HepG2 (cell line): ENCODE data around the gene EXPH5. TPM values are rescaled to one million over a fixed set of nuclear protein-coding genes. Genes with fewer than 3 reads are reported as not detected.

Source experiments
- ATAC-seq: fragments of 200-7000 bp; cut with Tn5 transposase; 3 replicates; pipeline ENCODE4 v1.9.1; 2020; ENCODE audit warnings: mild to moderate bottlenecking, moderate library complexity
- BruUV-seq: library from RNA; stranded (reverse); fragments of 400-500 nt; replicated peaks from 2 replicates; lab custom pipeline; 2021; lab: Mats Ljungman, UMichigan
- CTCF ChIA-PET: fragments of 300-600 bp; formaldehyde crosslinking; extraction: SDS; loops from one replicate; lab custom pipeline; 2021; ENCODE audit warnings: low total read pairs, inconsistent platforms, low intra/inter-chr PET ratio; lab: Yijun Ruan, JAX
- POLR2A ChIA-PET: fragments of 350-600 bp; sonication (Branson Sonifier 250); formaldehyde crosslinking; loops from one replicate; lab custom pipeline; 2020; ENCODE audit warnings: antibody characterized with exemption, inconsistent platforms; lab: Yijun Ruan, JAX
- DNase-seq: peaks from one replicate; pipeline ENCODE4 v3.0.0-alpha.2; 2015; ENCODE audit warnings: low spot score
- FAIRE-seq: peaks from 3 replicates; lab custom pipeline; 2011; peaks lifted over from hg19 to GRCh38; lab: Jason Lieb, UNC
- H2AFZ ChIP-seq: one replicate; pipeline ENCODE4 v1.6.1; 2011; ENCODE audit warnings: low read length, inconsistent platforms
- H3K27ac ChIP-seq: fragments of 300-600 bp; 3 replicates; pipeline ENCODE4 v1.8.0; 2011; ENCODE audit warnings: mixed run types, mild to moderate bottlenecking, mixed read lengths, low read length, inconsistent platforms; ENCODE audit not compliant: insufficient read depth; ENCODE audit errors: extremely low read length
- H3K27me3 ChIP-seq, 2 experiments: fragments of 200-600 bp in 1 of 2; 2 replicates in 1 of 2; 3 replicates in 1 of 2; pipeline versions ENCODE4 v1.6.0 to v1.8.0; 2011; ENCODE audit warnings: low read length in 2 of 2, mild to moderate bottlenecking in 2 of 2, moderate library complexity in 2 of 2, inconsistent platforms in 1 of 2; ENCODE audit not compliant: insufficient read depth in 2 of 2, control insufficient read depth in 1 of 2
- H3K36me3 ChIP-seq, 2 experiments: fragments of 200-600 bp in 1 of 2; replicated peaks in 1 of 2; 2 replicates in 1 of 2; 3 replicates in 1 of 2; pipeline versions ENCODE4 v1.5.1 to v1.8.0; 2011; ENCODE audit warnings: low read length in 2 of 2, inconsistent platforms in 1 of 2; ENCODE audit not compliant: insufficient read depth in 2 of 2, control insufficient read depth in 1 of 2
- H3K4me1 ChIP-seq: 2 replicates; pipeline ENCODE4 v1.5.1; 2012; ENCODE audit warnings: low read length, inconsistent platforms; ENCODE audit not compliant: insufficient read depth
- H3K4me2 ChIP-seq: 2 replicates; pipeline ENCODE4 v1.6.0; 2011; ENCODE audit warnings: low read depth, low read length, inconsistent platforms
- H3K4me3 ChIP-seq, 3 experiments: fragments of 200-600 bp in 1 of 3; sonication (generic), shearing (Covaris generic) in 1 of 3; replicated peaks in 1 of 3; 2 replicates each; pipeline ENCODE4 v1.5.1; 2011 to 2016; ENCODE audit warnings: low read length in 3 of 3, inconsistent platforms in 2 of 3, low read depth in 2 of 3, mild to moderate bottlenecking in 2 of 3, control low read depth in 1 of 3, mixed read lengths in 1 of 3; ENCODE audit not compliant: insufficient read depth in 1 of 3
- H3K79me2 ChIP-seq: one replicate; pipeline ENCODE4 v1.6.1; 2011; ENCODE audit warnings: low read length, inconsistent platforms; ENCODE audit not compliant: insufficient read depth
- H3K9ac ChIP-seq: 2 replicates; pipeline ENCODE4 v1.6.0; 2011; ENCODE audit warnings: mild to moderate bottlenecking, low read depth, low read length, inconsistent platforms; ENCODE audit not compliant: insufficient read depth
- H3K9me3 ChIP-seq: 2 replicates; pipeline ENCODE4 v1.5.1; 2012; ENCODE audit warnings: mild to moderate bottlenecking, low read length
- H4K20me1 ChIP-seq: 2 replicates; pipeline ENCODE4 v1.6.0; 2011; ENCODE audit warnings: inconsistent platforms, mild to moderate bottlenecking, low read length, moderate library complexity; ENCODE audit not compliant: insufficient read depth
- CENPBD1 ChIP-seq: sonication (generic); formaldehyde crosslinking; IDR thresholded peaks from 2 replicates; pipeline ENCODE4 v1.8.0; 2022; ENCODE audit warnings: missing genetic modification reagents, low read depth, mild to moderate bottlenecking, borderline replicate concordance
- GLI4 ChIP-seq: sonication (generic); formaldehyde crosslinking; IDR thresholded peaks from 2 replicates; pipeline ENCODE4 v1.5.1; 2020; ENCODE audit warnings: missing genetic modification reagents, mild to moderate bottlenecking, moderate library complexity, borderline replicate concordance
- HMG20A ChIP-seq: IDR thresholded peaks from 2 replicates; pipeline ENCODE4 v1.6.1; 2016; ENCODE audit warnings: borderline replicate concordance
- PRDM10 ChIP-seq: sonication (generic); formaldehyde crosslinking; IDR thresholded peaks from 2 replicates; pipeline ENCODE4 v1.4.0; 2020; ENCODE audit warnings: low read depth, missing genetic modification reagents
- PRDM4 ChIP-seq: sonication (generic); formaldehyde crosslinking; IDR thresholded peaks from 2 replicates; pipeline ENCODE4 v1.9.0; 2021; ENCODE audit warnings: missing genetic modification reagents, borderline replicate concordance
- SOX6 ChIP-seq, 2 experiments: fragments of 450-650 bp in 1 of 2; sonication (generic) in 1 of 2; formaldehyde crosslinking in 1 of 2; IDR thresholded peaks; 2 replicates each; pipeline versions ENCODE4 v1.4.0 to v1.6.1; 2017 to 2020; ENCODE audit warnings: antibody characterized with exemption in 1 of 2, mild to moderate bottlenecking in 1 of 2, missing genetic modification reagents in 1 of 2
- TEAD2 ChIP-seq: sonication (generic); formaldehyde crosslinking; IDR thresholded peaks from 2 replicates; pipeline ENCODE4 v1.9.0; 2021; ENCODE audit warnings: missing genetic modification reagents
- ZNF280B ChIP-seq: sonication (generic); formaldehyde crosslinking; IDR thresholded peaks from 2 replicates; pipeline ENCODE4 v1.5.0; 2020; ENCODE audit warnings: missing genetic modification reagents, mild to moderate bottlenecking, borderline replicate concordance
- ZNF512B ChIP-seq: sonication (generic); formaldehyde crosslinking; IDR thresholded peaks from 2 replicates; pipeline ENCODE4 v1.5.1; 2020; ENCODE audit warnings: missing genetic modification reagents, mild to moderate bottlenecking, borderline replicate concordance
- ZNF777 ChIP-seq: sonication (generic); formaldehyde crosslinking; IDR thresholded peaks from 2 replicates; pipeline ENCODE4 v1.4.0; 2020; ENCODE audit warnings: missing genetic modification reagents
- WGBS: methylation state at CpG from one replicate; pipeline ENCODE4 v1.1.6; 2017; ENCODE audit warnings: low lambda C conversion rate; 5-methylcytosine and 5-hydroxymethylcytosine counted together
- in situ Hi-C: cut with HindIII; loops from 2 replicates; pipeline ENCODE4 v1.10.0; 2017; ENCODE audit warnings: low pct_unique_long_range_greater_than_20kb; ENCODE audit not compliant: extremely low pct_ligation_motif_present
- intact Hi-C: fragments of 100-400 bp; cut with micrococcal nuclease; formaldehyde crosslinking; loops from one replicate; pipeline ENCODE4 v1.10.0; 2022; ENCODE audit not compliant: unreplicated experiment
- polyA plus RNA-seq, 8 experiments: library from polyadenylated mRNA; depleted of rRNA in 3 of 8; stranded (reverse) in 7 of 8; unstranded in 1 of 8; fragments of >200 nt; fragmentation: Illumina TruSeq in 4 of 8; extraction: Trizol in 4 of 8; gene quantifications; 2 replicates each; pipeline versions ENCODE4 v1.2.1 to v1.2.3, GENCODE V29; 2011 to 2016; ENCODE audit warnings: low read depth in 4 of 8, missing spikeins in 1 of 8, mixed read lengths in 1 of 8; ENCODE audit not compliant: insufficient read depth in 1 of 8
- total RNA-seq, 5 experiments: library from RNA; depleted of rRNA; stranded (reverse); fragments of >200 nt; fragmentation: Illumina TruSeq; extraction: Trizol; gene quantifications; 2 replicates each; pipeline ENCODE4 v1.2.3, GENCODE V29; 2016; ENCODE audit warnings: low read depth in 1 of 5

The EXPH5 gene
- total and polyA plus RNA-seq, 2 of the 13 experiments (the other 11 are each of a cell fraction or from before 2014, with no cell fraction given), result under 0.01 to 0.02 TPM

GRCh38 chr11:108530426-108530825, 63.1 kb downstream of the EXPH5 start:
- CTCF ChIA-PET, result no interaction called here
- H3K36me3 ChIP-seq, result no peaks in the 10 kb centered on the region
- H3K9ac ChIP-seq, result no peak overlapping the region
- POLR2A ChIA-PET, result no interaction called here
- 72% methylated on average over 4 of the region's 5 CpGs for WGBS
- FAIRE-seq, result no peak
- no peak for ATAC-seq
- no peak overlapping the region for H2AFZ ChIP-seq
- DNase-seq, result no peak
- intact Hi-C loops, result no loop called here
- H4K20me1 ChIP-seq, result no peaks in the 10 kb centered on the region
- no TSS peak for BruUV-seq
- H3K79me2 ChIP-seq, result no peaks in the 10 kb centered on the region
- no peak overlapping the region for H3K4me2 ChIP-seq
- no peak overlapping the region for H3K27ac ChIP-seq
- no peak overlapping the region for H3K4me3 ChIP-seq
- H3K27me3 ChIP-seq, result no peaks in the 10 kb centered on the region; a peak in 1 of 5 replicates
- no peaks in the 10 kb centered on the region for H3K4me1 ChIP-seq
- H3K9me3 ChIP-seq, result no peaks in the 10 kb centered on the region
- in situ Hi-C loops, result no loop called here
- no peak for TF ChIP-seq SOX6 (IDR thresholded peaks at IDR 0.05)
- TF ChIP-seq SOX6 (CRISPR knock-in tag; IDR thresholded peaks at IDR 0.05), result no peak
- TF ChIP-seq ZNF512B (CRISPR knock-in tag), result no peak
- no peak for TF ChIP-seq GLI4 (CRISPR knock-in tag)
- no peak for TF ChIP-seq HMG20A (CRISPR knock-in tag)
- TF ChIP-seq PRDM10 (CRISPR knock-in tag), result no peak
- TF ChIP-seq TEAD2, result no peak
- no peak for TF ChIP-seq ZNF777 (CRISPR knock-in tag)
- no peak for TF ChIP-seq CENPBD1 (CRISPR knock-in tag)
- TF ChIP-seq ZNF280B, result no peak
- TF ChIP-seq PRDM4 (CRISPR knock-in tag), result no peak
